ENCODE measurements around the gene CLASP1. TPM values are rescaled to one million over a fixed set of nuclear protein-coding genes. Genes with fewer than 3 reads are reported as not detected.

The CLASP1 gene
- total and polyA plus RNA-seq, 4 donors: 7.5 to 50.0 (median 21.9) TPM

DNA sequence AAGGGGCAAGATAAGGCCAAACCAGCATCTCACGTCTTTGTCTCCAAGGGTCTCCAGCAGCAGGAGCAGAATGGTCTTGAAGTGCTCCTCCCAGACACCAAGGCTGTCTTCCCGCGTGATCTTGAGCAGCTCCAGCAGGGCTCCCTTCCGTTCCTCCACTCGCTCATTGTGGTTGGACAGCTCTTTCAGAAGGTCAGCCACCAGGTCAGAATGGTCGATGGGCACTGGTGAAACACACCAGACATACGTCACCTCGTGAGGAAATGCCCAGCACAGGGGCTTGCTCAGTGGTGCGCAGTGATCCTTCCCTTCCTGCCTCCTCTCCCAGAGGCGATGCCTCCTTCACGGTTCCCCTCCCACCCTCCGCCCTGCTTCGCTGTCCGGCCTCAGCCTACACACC, 284.2 kb downstream of the CLASP1 start:
- no peak overlapping the region for H3K27ac ChIP-seq (ENCODE audit: low read depth in 1 of 2, low read length in 2 of 2)
- TF ChIP-seq, protein P1, sequence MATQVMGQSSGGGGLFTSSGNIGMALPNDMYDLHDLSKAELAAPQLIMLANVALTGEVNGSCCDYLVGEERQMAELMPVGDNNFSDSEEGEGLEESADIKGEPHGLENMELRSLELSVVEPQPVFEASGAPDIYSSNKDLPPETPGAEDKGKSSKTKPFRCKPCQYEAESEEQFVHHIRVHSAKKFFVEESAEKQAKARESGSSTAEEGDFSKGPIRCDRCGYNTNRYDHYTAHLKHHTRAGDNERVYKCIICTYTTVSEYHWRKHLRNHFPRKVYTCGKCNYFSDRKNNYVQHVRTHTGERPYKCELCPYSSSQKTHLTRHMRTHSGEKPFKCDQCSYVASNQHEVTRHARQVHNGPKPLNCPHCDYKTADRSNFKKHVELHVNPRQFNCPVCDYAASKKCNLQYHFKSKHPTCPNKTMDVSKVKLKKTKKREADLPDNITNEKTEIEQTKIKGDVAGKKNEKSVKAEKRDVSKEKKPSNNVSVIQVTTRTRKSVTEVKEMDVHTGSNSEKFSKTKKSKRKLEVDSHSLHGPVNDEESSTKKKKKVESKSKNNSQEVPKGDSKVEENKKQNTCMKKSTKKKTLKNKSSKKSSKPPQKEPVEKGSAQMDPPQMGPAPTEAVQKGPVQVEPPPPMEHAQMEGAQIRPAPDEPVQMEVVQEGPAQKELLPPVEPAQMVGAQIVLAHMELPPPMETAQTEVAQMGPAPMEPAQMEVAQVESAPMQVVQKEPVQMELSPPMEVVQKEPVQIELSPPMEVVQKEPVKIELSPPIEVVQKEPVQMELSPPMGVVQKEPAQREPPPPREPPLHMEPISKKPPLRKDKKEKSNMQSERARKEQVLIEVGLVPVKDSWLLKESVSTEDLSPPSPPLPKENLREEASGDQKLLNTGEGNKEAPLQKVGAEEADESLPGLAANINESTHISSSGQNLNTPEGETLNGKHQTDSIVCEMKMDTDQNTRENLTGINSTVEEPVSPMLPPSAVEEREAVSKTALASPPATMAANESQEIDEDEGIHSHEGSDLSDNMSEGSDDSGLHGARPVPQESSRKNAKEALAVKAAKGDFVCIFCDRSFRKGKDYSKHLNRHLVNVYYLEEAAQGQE (IDR thresholded peaks at IDR 0.05): no peak
- TF ChIP-seq TAF1 (conservative IDR thresholded peaks at IDR 0.05) (no peak), SP1 (IDR thresholded peaks at IDR 0.05) (no peak), YY1 (IDR thresholded peaks at IDR 0.05) (no peak), HNF4G (IDR thresholded peaks at IDR 0.05) (no peak), FOXA1 (IDR thresholded peaks at IDR 0.05) (no peak), NR2F2 (IDR thresholded peaks at IDR 0.05) (no peak)
- TF ChIP-seq, protein P2, sequence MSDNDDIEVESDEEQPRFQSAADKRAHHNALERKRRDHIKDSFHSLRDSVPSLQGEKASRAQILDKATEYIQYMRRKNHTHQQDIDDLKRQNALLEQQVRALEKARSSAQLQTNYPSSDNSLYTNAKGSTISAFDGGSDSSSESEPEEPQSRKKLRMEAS (IDR thresholded peaks at IDR 0.05): no peak
- TF ChIP-seq, protein P3, sequence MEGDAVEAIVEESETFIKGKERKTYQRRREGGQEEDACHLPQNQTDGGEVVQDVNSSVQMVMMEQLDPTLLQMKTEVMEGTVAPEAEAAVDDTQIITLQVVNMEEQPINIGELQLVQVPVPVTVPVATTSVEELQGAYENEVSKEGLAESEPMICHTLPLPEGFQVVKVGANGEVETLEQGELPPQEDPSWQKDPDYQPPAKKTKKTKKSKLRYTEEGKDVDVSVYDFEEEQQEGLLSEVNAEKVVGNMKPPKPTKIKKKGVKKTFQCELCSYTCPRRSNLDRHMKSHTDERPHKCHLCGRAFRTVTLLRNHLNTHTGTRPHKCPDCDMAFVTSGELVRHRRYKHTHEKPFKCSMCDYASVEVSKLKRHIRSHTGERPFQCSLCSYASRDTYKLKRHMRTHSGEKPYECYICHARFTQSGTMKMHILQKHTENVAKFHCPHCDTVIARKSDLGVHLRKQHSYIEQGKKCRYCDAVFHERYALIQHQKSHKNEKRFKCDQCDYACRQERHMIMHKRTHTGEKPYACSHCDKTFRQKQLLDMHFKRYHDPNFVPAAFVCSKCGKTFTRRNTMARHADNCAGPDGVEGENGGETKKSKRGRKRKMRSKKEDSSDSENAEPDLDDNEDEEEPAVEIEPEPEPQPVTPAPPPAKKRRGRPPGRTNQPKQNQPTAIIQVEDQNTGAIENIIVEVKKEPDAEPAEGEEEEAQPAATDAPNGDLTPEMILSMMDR (IDR thresholded peaks at IDR 0.05; ENCODE audit: low read depth, low read length, missing input control): no peak
- TF ChIP-seq, protein P4, sequence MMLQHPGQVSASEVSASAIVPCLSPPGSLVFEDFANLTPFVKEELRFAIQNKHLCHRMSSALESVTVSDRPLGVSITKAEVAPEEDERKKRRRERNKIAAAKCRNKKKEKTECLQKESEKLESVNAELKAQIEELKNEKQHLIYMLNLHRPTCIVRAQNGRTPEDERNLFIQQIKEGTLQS (IDR thresholded peaks at IDR 0.05): no peak
- TF ChIP-seq, protein P5, sequence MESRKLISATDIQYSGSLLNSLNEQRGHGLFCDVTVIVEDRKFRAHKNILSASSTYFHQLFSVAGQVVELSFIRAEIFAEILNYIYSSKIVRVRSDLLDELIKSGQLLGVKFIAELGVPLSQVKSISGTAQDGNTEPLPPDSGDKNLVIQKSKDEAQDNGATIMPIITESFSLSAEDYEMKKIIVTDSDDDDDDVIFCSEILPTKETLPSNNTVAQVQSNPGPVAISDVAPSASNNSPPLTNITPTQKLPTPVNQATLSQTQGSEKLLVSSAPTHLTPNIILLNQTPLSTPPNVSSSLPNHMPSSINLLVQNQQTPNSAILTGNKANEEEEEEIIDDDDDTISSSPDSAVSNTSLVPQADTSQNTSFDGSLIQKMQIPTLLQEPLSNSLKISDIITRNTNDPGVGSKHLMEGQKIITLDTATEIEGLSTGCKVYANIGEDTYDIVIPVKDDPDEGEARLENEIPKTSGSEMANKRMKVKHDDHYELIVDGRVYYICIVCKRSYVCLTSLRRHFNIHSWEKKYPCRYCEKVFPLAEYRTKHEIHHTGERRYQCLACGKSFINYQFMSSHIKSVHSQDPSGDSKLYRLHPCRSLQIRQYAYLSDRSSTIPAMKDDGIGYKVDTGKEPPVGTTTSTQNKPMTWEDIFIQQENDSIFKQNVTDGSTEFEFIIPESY (IDR thresholded peaks at IDR 0.05): no peak
- H3K4me3 ChIP-seq (ENCODE audit: low read depth in 1 of 3, low read length in 3 of 3): no peak overlapping the region
- no peak overlapping the region for H3K9ac ChIP-seq (ENCODE audit: low read depth in 1 of 2, low read length in 2 of 2)
- H3K36me3 ChIP-seq (ENCODE audit: control insufficient read depth in 4 of 4, insufficient read depth in 3 of 4, low read depth in 1 of 4, low read length in 3 of 4): peaks cover 2 to 60% (median 40%) of the 10 kb centered on the region in 4 donors
- DNase-seq (ENCODE audit: low spot score): no peak
- no peaks in the 10 kb centered on the region for H3K4me1 ChIP-seq (ENCODE audit: control insufficient read depth in 4 of 4, insufficient read depth in 4 of 4, low read length in 3 of 4)
- no peaks in the 10 kb centered on the region for H3K9me3 ChIP-seq (ENCODE audit: control insufficient read depth in 4 of 4, low read length in 3 of 4)
- no peaks in the 10 kb centered on the region for H3K27me3 ChIP-seq (ENCODE audit: control insufficient read depth in 4 of 4, insufficient read depth in 4 of 4, low read length in 3 of 4)
- WGBS: 93% methylated on average over 14 of the region's 14 CpGs

DNA sequence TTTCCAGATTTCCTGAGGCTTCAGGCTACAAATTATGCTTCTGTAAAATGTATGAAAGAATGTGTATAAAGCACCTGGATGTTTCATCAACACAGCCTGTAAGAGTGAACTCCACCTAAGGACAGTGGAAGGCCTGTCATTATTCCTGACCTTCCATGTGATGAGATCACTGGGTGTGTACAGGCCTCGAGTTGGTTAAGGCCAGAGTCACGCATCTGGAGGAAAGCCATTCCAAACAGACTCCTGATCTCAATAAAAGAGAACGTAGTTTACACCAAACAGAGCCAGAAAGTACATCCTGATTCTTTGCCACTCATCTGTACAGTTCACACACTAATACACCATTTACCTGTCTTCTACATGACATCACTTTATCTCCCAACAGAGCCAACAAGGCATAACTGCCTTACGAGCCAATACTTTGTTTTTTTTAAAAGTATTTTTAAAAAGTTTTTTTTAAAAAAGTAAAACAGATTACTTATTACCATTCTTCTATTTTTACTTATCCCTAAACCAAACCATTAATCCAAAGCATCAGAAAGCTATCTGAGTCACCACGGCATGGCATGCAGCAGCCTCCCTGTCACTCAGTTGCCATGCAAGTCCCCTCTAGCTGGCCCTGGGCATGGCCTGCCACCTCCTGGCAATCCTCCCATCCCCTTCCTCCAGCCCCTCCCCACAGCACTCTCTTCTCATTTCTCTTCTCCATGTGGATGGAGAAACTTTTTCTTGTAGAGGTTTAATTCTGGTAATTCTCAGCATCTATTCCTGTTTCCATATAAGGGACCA, 285.4 kb downstream of the CLASP1 start:
- Histone ChIP-seq H3K4me3 (ENCODE audit: low read depth in 1 of 3, low read length in 3 of 3) (no peak overlapping the region), H3K36me3 (ENCODE audit: control insufficient read depth in 4 of 4, insufficient read depth in 3 of 4, low read depth in 1 of 4, low read length in 3 of 4) (peaks cover 2 to 66% (median 43%) of the 10 kb centered on the region in 4 donors), H3K4me1 (ENCODE audit: control insufficient read depth in 4 of 4, insufficient read depth in 4 of 4, low read length in 3 of 4) (no peaks in the 10 kb centered on the region), H3K27me3 (ENCODE audit: control insufficient read depth in 4 of 4, insufficient read depth in 4 of 4, low read length in 3 of 4) (no peaks in the 10 kb centered on the region), H3K9ac (ENCODE audit: low read depth in 1 of 2, low read length in 2 of 2) (no peak overlapping the region), H3K27ac (ENCODE audit: low read depth in 1 of 2, low read length in 2 of 2) (no peak overlapping the region), H3K9me3 (ENCODE audit: control insufficient read depth in 4 of 4, low read length in 3 of 4) (no peaks in the 10 kb centered on the region)
- WGBS: 53% methylated on average over 5 of the region's 5 CpGs
- TF ChIP-seq TAF1 (conservative IDR thresholded peaks at IDR 0.05): no peak
- no peak for TF ChIP-seq SP1 (IDR thresholded peaks at IDR 0.05)
- TF ChIP-seq HNF4G (IDR thresholded peaks at IDR 0.05): no peak
- TF ChIP-seq HNF4A (conservative IDR thresholded peaks at IDR 0.05): peak in 1 of 2 donors; percentile 21
- TF ChIP-seq, protein P3 (IDR thresholded peaks at IDR 0.05; ENCODE audit: low read depth, low read length, missing input control): no peak
- TF ChIP-seq FOXA1 (IDR thresholded peaks at IDR 0.05): no peak
- TF ChIP-seq NR2F2 (IDR thresholded peaks at IDR 0.05): no peak
- TF ChIP-seq RXRA (IDR thresholded peaks at IDR 0.05): peak; percentile 46 to 58
- no peak for TF ChIP-seq RAD21 (IDR thresholded peaks at IDR 0.05)
- DNase-seq (ENCODE audit: low spot score): no peak
